GM12878 (cell line): ENCODE measurements around the gene LPIN3. TPM values are rescaled to one million over a fixed set of nuclear protein-coding genes. Genes with fewer than 3 reads are reported as not detected.

Experiments used
- ATAC-seq: fragments of 200-7000 bp; cut with Tn5 transposase; 3 replicates; pipeline ENCODE4 v1.9.1; 2020; ENCODE audit warnings: mild to moderate bottlenecking, moderate library complexity
- Bru-seq: library from RNA; stranded (reverse); fragments of 400-500 nt; gene quantifications from one replicate; lab custom pipeline; 2021; lab: Mats Ljungman, UMichigan
- BruChase-seq, 2 experiments: library from RNA; stranded (reverse); fragments of 400-500 nt; gene quantifications; one replicate each; lab custom pipeline; 2021; lab: Mats Ljungman, UMichigan
- BruUV-seq: library from RNA; stranded (reverse); fragments of 400-500 nt; replicated peaks from 2 replicates; lab custom pipeline; 2021; lab: Mats Ljungman, UMichigan
- CTCF ChIA-PET: fragments of 300-600 bp; sonication (Branson Sonifier 250); formaldehyde crosslinking; extraction: SDS; loops from one replicate; lab custom pipeline; 2021; ENCODE audit warnings: inconsistent platforms; lab: Yijun Ruan, JAX
- POLR2A ChIA-PET: fragments of 350-600 bp; formaldehyde crosslinking; extraction: SDS; loops from one replicate; lab custom pipeline; 2021; ENCODE audit warnings: inconsistent platforms; lab: Charles Lee
- RAD21 ChIA-PET: fragments of 300-600 bp; sonication (Branson Sonifier 250); formaldehyde crosslinking; loops from one replicate; lab custom pipeline; 2023; ENCODE audit warnings: antibody characterized with exemption; ENCODE audit not compliant: unreplicated experiment; lab: Charles Lee
- SMC1A ChIA-PET: fragments of 300-600 bp; sonication (Branson Sonifier 250); formaldehyde crosslinking; loops from one replicate; lab custom pipeline; 2023; ENCODE audit not compliant: unreplicated experiment, uncharacterized antibody; lab: Charles Lee
- DNase-seq: peaks from one replicate; pipeline ENCODE4 v3.0.0-alpha.2; 2011; ENCODE audit warnings: low read depth, low spot score
- FAIRE-seq: peaks from 3 replicates; lab custom pipeline; 2011; peaks lifted over from hg19 to GRCh38; lab: Jason Lieb, UNC
- H2AFZ ChIP-seq: 2 replicates; pipeline ENCODE4 v1.6.0; 2011; ENCODE audit warnings: low read depth, low read length, control low read depth; ENCODE audit not compliant: control insufficient read depth
- H3K27ac ChIP-seq: 2 replicates; pipeline ENCODE4 v1.5.1; 2011; ENCODE audit warnings: control low read depth; ENCODE audit not compliant: control insufficient read depth, insufficient read depth
- H3K27me3 ChIP-seq, 2 experiments: replicated peaks in 1 of 2; 2 replicates each; pipeline versions ENCODE4 v1.6.0 to v1.6.1; 2011; ENCODE audit warnings: low read length in 1 of 2; ENCODE audit not compliant: control insufficient read depth in 2 of 2, insufficient read depth in 2 of 2
- H3K36me3 ChIP-seq, 2 experiments: 2 replicates each; pipeline ENCODE4 v1.5.1; 2011; ENCODE audit warnings: low read length in 1 of 2; ENCODE audit not compliant: control insufficient read depth in 2 of 2, insufficient read depth in 2 of 2
- H3K4me1 ChIP-seq: 2 replicates; pipeline ENCODE4 v1.6.1; 2011; ENCODE audit warnings: mild to moderate bottlenecking, low read length, moderate library complexity, mixed read lengths; ENCODE audit not compliant: control insufficient read depth, insufficient read depth
- H3K4me2 ChIP-seq: 2 replicates; pipeline ENCODE4 v1.6.0; 2011; ENCODE audit warnings: control low read depth; ENCODE audit not compliant: control insufficient read depth, insufficient read depth
- H3K4me3 ChIP-seq: fragments of 200-600 bp; sonication (generic); 2 replicates; pipeline ENCODE4 v1.5.1; 2016
- H3K79me2 ChIP-seq: 2 replicates; pipeline ENCODE4 v1.6.0; 2011; ENCODE audit warnings: low read length; ENCODE audit not compliant: control insufficient read depth, insufficient read depth
- H3K9ac ChIP-seq: 2 replicates; pipeline ENCODE4 v1.8.0; 2011; ENCODE audit warnings: low read length, control low read depth, mixed read lengths; ENCODE audit not compliant: control insufficient read depth, insufficient read depth
- H3K9me3 ChIP-seq: replicated peaks from 3 replicates; pipeline ENCODE4 v1.5.1; 2011; ENCODE audit warnings: mild to moderate bottlenecking, low read length; ENCODE audit not compliant: control insufficient read depth, insufficient read depth
- H4K20me1 ChIP-seq: 2 replicates; pipeline ENCODE4 v1.6.0; 2011; ENCODE audit not compliant: control insufficient read depth, insufficient read depth
- HDGF ChIP-seq: fragments of 450-650 bp; IDR thresholded peaks from 2 replicates; pipeline ENCODE4 v1.6.1; 2016; ENCODE audit warnings: antibody characterized with exemption
- NFIC ChIP-seq: IDR thresholded peaks from 2 replicates; pipeline ENCODE4 v1.6.1; 2012; ENCODE audit warnings: low read depth, mild to moderate bottlenecking, inconsistent platforms, low read length, moderate library complexity
- NFXL1 ChIP-seq: fragments of 450-650 bp; IDR thresholded peaks from 2 replicates; pipeline ENCODE4 v1.6.1; 2017; ENCODE audit warnings: antibody characterized with exemption, mild to moderate bottlenecking, borderline replicate concordance
- NFYA ChIP-seq: IDR thresholded peaks from 2 replicates; pipeline ENCODE4 v1.6.1; 2011; ENCODE audit warnings: low read depth, mild to moderate bottlenecking, low read length, improper control_type of control experiment, borderline replicate concordance
- NR2F1 ChIP-seq: fragments of 450-650 bp; conservative IDR thresholded peaks from 2 replicates; pipeline ENCODE4 v1.6.1; 2017; ENCODE audit warnings: mild to moderate bottlenecking
- POLR2AphosphoS5 ChIP-seq: IDR thresholded peaks from 2 replicates; pipeline ENCODE4 v1.6.1; 2011; ENCODE audit warnings: mild to moderate bottlenecking, low read length, inconsistent platforms
- SMARCA5 ChIP-seq: fragments of 450-650 bp; IDR thresholded peaks from 2 replicates; pipeline ENCODE4 v1.6.1; 2017; ENCODE audit warnings: mild to moderate bottlenecking
- SUPT20H ChIP-seq: IDR thresholded peaks from 2 replicates; pipeline ENCODE4 v1.6.1; 2011; ENCODE audit warnings: low read depth, mild to moderate bottlenecking, low read length, moderate library complexity, borderline replicate concordance; ENCODE audit not compliant: control insufficient read depth
- TBL1XR1 ChIP-seq: IDR thresholded peaks from 2 replicates; pipeline ENCODE4 v1.6.1; 2012; ENCODE audit warnings: low read depth, low read length, improper control_type of control experiment
- WGBS: methylation state at CpG from one replicate; pipeline ENCODE4 v1.1.6; 2016; ENCODE audit warnings: low lambda C conversion rate; ENCODE audit not compliant: insufficient replicate concordance, insufficient coverage; ENCODE audit errors: missing lambda C conversion rate; 5-methylcytosine and 5-hydroxymethylcytosine counted together
- in situ Hi-C: fragments of 300-500 bp; cut with MboI; formaldehyde crosslinking; loops from 9 replicates; pipeline ENCODE4 v1.14.3; 2018; ENCODE audit warnings: mixed read lengths
- intact Hi-C: fragments of 100-400 bp; cut with micrococcal nuclease; formaldehyde crosslinking; loops from one replicate; pipeline ENCODE4 v1.14.2; 2022; ENCODE audit not compliant: unreplicated experiment
- long read RNA-seq, 2 experiments: library from polyadenylated mRNA; unstranded; transcript quantifications; one replicate each; pipeline ENCODE4 v2.0.0, GENCODE V29; 2019 to 2020
- polyA minus RNA-seq, 3 experiments: library from RNA; depleted of rRNA, polyadenylated mRNA; stranded (reverse); fragments of >200 nt; gene quantifications; 2 replicates each; pipeline ENCODE4 v1.2.3, GENCODE V29; 2011
- polyA plus RNA-seq, 11 experiments: library from polyadenylated mRNA; depleted of rRNA in 4 of 11; unstranded in 6 of 11; stranded (reverse) in 5 of 11; fragments of >200 nt; fragmentation: Nextera tagmentation in 4 of 11; fragmentation: Illumina TruSeq in 1 of 11; extraction: Ambion mirVana in 4 of 11; extraction: Trizol in 1 of 11; gene quantifications; 1 replicate in 1 of 11; 2 replicates in 10 of 11; pipeline versions ENCODE4 v1.2.1 to v1.2.3, GENCODE V29; 2011 to 2016; ENCODE audit warnings: inconsistent platforms in 2 of 11, missing spikeins in 2 of 11, low read depth in 1 of 11
- total RNA-seq, 4 experiments: library from RNA; depleted of rRNA in 3 of 4; stranded (reverse); fragments of >200 nt in 3 of 4; fragmentation: Illumina TruSeq in 1 of 4; extraction: Trizol in 1 of 4; gene quantifications; 2 replicates each; pipeline versions ENCODE4 v1.2.1 to v1.2.3, GENCODE V29; 2013 to 2021
- TF ChIP-seq, protein P1 (sequence below): fragments of 450-650 bp; formaldehyde crosslinking; IDR thresholded peaks from 2 replicates; pipeline ENCODE4 v1.5.0; 2022; ENCODE audit warnings: mild to moderate bottlenecking, missing genetic modification characterization
- TF ChIP-seq, protein P2 (sequence below): IDR thresholded peaks from 2 replicates; pipeline ENCODE4 v1.6.1; 2011; ENCODE audit warnings: borderline replicate concordance, low read depth, mild to moderate bottlenecking, moderate library complexity, mixed read lengths, low read length; ENCODE audit not compliant: insufficient read depth; ENCODE audit errors: extremely low read length

The LPIN3 gene, protein sequence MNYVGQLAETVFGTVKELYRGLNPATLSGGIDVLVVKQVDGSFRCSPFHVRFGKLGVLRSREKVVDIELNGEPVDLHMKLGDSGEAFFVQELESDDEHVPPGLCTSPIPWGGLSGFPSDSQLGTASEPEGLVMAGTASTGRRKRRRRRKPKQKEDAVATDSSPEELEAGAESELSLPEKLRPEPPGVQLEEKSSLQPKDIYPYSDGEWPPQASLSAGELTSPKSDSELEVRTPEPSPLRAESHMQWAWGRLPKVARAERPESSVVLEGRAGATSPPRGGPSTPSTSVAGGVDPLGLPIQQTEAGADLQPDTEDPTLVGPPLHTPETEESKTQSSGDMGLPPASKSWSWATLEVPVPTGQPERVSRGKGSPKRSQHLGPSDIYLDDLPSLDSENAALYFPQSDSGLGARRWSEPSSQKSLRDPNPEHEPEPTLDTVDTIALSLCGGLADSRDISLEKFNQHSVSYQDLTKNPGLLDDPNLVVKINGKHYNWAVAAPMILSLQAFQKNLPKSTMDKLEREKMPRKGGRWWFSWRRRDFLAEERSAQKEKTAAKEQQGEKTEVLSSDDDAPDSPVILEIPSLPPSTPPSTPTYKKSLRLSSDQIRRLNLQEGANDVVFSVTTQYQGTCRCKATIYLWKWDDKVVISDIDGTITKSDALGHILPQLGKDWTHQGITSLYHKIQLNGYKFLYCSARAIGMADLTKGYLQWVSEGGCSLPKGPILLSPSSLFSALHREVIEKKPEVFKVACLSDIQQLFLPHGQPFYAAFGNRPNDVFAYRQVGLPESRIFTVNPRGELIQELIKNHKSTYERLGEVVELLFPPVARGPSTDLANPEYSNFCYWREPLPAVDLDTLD
- 0.27 and 0.44 TPM in 2 replicates for total RNA-seq (2013; cell fraction: nucleolus; rRNA removed)
- total RNA-seq (2014; rRNA removed) (0.23 and 0.38 TPM in 2 replicates), total RNA-seq (2014; rRNA removed; fragmentation: Illumina TruSeq; extraction: Trizol) (0.18 and 0.28 TPM in 2 replicates), total RNA-seq (2021) (0.49 and 0.51 TPM in 2 replicates), polyA plus RNA-seq (2011; rRNA removed) (0.37 and 0.65 TPM in 2 replicates), polyA plus RNA-seq (2014; fragmentation: Illumina TruSeq; extraction: Trizol) (0.17 and 0.53 TPM in 2 replicates), polyA plus RNA-seq (2014; fragmentation: Nextera tagmentation; extraction: Ambion mirVana) (under 1 TPM; 0.13 to 0.22 TPM), polyA plus RNA-seq (2014; rRNA removed) (0.90 and 1.3 TPM in 2 replicates), polyA plus RNA-seq (2016; fragmentation: Nextera tagmentation; extraction: Ambion mirVana) (under 1 TPM; 0.60 to 0.63 TPM), polyA minus RNA-seq (2011; rRNA and poly(A)+ RNA removed) (0.88 and 1.2 TPM in 2 replicates), Bru-seq, nascent RNA (percentile 25 among the genes with signal in this experiment), BruChase-seq, experiment 1, labeled RNA remaining after a 6-hour chase (percentile 29 among the genes with signal in this experiment), BruChase-seq, experiment 2, labeled RNA remaining after a 2-hour chase (percentile 21 among the genes with signal in this experiment)
- polyA plus RNA-seq (2011; ENCODE audit: low read depth) = 1.1 TPM
- 0.42 TPM in 2 replicates for polyA plus RNA-seq (2011; cell fraction: cytosol; rRNA removed)
- 7.2 and 11.2 TPM in 2 replicates for polyA plus RNA-seq (2011; cell fraction: nucleus; rRNA removed)
- 1.4 and 1.7 TPM in 2 replicates for polyA plus RNA-seq (2012)
- polyA minus RNA-seq (2011; cell fraction: cytosol; rRNA and poly(A)+ RNA removed) = not detected in 2 replicates
- 1.1 and 1.5 TPM in 2 replicates for polyA minus RNA-seq (2011; cell fraction: nucleus; rRNA and poly(A)+ RNA removed)
- long read RNA-seq, experiment 1 = 0 reads
- long read RNA-seq, experiment 2 = 0 reads

DNA sequence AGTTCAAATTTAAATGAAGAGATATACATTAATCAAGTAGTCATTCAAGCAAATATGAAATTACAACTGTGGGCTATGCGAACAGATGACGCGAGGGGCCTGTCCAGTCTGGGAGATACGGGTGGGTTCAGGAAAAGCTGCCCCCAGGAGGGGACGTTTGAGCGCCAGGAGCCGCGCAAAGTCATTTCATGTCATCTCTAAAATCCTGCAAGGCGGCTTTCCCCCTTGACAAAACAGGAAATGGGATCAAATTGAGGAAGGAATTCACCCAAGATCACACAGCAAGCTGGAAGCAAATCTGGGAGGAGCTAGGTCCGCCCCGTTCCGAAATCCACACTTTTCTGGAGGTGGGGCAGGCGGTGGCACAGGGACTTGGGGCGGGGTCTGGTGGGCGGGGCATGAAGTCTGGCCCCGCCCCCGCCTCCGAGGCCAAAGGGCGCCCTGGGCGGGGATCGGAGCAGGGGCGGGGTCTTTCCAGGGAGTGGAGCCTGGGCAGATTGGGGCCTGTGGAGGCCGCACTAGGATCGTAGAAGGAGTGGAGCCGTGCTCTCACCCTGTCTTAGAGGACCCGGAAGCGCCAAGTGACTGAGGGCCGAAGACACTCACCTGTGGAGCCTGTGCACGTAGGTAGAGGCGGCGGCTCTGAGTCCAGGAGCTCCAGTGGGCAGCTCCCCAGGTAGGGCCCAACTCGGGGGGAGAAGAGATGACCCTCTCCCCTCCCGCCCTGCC, at the start of gene LPIN3:
TSS of gene LPIN3 (plus strand) at position 495 of the 729 bp plus-strand sequence. CDS start 4,983 bp downstream, outside the sequence.
- FAIRE-seq = peak; percentile 71
- Histone ChIP-seq H2AFZ (peak within 1 kb of the TSS; percentile 69), H3K27ac (no peak within 1 kb of the TSS), H3K4me1 (peaks cover 5% of the 10 kb centered on the region), H3K79me2 (no peaks in the 10 kb centered on the region), H4K20me1 (no peaks in the 10 kb centered on the region), H3K27me3 (no peaks in the 10 kb centered on the region), H3K36me3 (no peaks in the 10 kb centered on the region), H3K4me2 (peak within 1 kb of the TSS; percentile 99), H3K9ac (0 out of 2 replicates have a peak within 1 kb of the TSS, but pooled peaks have one; percentile 21), H3K4me3 (peak within 1 kb of the TSS; percentile 68), H3K9me3 (no peaks in the 10 kb centered on the region)
- ATAC-seq = peak; percentile 87
- in situ Hi-C loops = loop anchor here (5.0 kb wide), 2 partner anchors 168 to 373 kb away; no protein-coding TSS in a partner anchor
- no peak for DNase-seq
- ChIA-PET POLR2A (interaction anchor here (0.6 to 0.7 kb wide), 2 partner anchors 238 to 875 kb away, joined by 4 to 6 read pairs; no protein-coding TSS in a partner anchor), CTCF (interaction anchor here (0.8 to 5.1 kb wide), 25 partner anchors 15 to 376 kb away, joined by 3 to 52 read pairs (median 4); no protein-coding TSS in a partner anchor), SMC1A (interaction anchor here (0.7 to 3.6 kb wide), 15 partner anchors 9 to 377 kb away, joined by 3 to 27 read pairs (median 3); no protein-coding TSS in a partner anchor), RAD21 (interaction anchor here (0.7 to 1.7 kb wide), 8 partner anchors 18 to 373 kb away, joined by 3 to 8 read pairs (median 5); no protein-coding TSS in a partner anchor)
- intact Hi-C loops = loop anchor here (1.0 to 5.0 kb wide), 5 partner anchors 108 to 373 kb away; no protein-coding TSS in a partner anchor
- 53% methylated on average over 20 of the region's 33 CpGs for WGBS
- no TSS peak for BruUV-seq
- TF ChIP-seq SMARCA5 (no peak), NFIC (no peak), TBL1XR1 (no peak), NFXL1 (no peak), NFYA (no peak), SUPT20H (no peak), POLR2AphosphoS5 (no peak), NR2F1 (peak; percentile 45; the same call in 1 of the 2 replicates), HDGF (no peak)
- TF ChIP-seq, protein P1, sequence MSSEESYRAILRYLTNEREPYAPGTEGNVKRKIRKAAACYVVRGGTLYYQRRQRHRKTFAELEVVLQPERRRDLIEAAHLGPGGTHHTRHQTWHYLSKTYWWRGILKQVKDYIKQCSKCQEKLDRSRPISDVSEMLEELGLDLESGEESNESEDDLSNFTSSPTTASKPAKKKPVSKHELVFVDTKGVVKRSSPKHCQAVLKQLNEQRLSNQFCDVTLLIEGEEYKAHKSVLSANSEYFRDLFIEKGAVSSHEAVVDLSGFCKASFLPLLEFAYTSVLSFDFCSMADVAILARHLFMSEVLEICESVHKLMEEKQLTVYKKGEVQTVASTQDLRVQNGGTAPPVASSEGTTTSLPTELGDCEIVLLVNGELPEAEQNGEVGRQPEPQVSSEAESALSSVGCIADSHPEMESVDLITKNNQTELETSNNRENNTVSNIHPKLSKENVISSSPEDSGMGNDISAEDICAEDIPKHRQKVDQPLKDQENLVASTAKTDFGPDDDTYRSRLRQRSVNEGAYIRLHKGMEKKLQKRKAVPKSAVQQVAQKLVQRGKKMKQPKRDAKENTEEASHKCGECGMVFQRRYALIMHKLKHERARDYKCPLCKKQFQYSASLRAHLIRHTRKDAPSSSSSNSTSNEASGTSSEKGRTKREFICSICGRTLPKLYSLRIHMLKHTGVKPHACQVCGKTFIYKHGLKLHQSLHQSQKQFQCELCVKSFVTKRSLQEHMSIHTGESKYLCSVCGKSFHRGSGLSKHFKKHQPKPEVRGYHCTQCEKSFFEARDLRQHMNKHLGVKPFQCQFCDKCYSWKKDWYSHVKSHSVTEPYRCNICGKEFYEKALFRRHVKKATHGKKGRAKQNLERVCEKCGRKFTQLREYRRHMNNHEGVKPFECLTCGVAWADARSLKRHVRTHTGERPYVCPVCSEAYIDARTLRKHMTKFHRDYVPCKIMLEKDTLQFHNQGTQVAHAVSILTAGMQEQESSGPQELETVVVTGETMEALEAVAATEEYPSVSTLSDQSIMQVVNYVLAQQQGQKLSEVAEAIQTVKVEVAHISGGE (CRISPR knock-in tag) = no peak
- TF ChIP-seq, protein P2, sequence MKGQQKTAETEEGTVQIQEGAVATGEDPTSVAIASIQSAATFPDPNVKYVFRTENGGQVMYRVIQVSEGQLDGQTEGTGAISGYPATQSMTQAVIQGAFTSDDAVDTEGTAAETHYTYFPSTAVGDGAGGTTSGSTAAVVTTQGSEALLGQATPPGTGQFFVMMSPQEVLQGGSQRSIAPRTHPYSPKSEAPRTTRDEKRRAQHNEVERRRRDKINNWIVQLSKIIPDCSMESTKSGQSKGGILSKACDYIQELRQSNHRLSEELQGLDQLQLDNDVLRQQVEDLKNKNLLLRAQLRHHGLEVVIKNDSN = no peak
